Measurements from ENCODE around the gene THEMIS.

- TF ChIP-seq POLR2A (IDR thresholded peaks at IDR 0.05), result no peak
- TF ChIP-seq, protein P1, sequence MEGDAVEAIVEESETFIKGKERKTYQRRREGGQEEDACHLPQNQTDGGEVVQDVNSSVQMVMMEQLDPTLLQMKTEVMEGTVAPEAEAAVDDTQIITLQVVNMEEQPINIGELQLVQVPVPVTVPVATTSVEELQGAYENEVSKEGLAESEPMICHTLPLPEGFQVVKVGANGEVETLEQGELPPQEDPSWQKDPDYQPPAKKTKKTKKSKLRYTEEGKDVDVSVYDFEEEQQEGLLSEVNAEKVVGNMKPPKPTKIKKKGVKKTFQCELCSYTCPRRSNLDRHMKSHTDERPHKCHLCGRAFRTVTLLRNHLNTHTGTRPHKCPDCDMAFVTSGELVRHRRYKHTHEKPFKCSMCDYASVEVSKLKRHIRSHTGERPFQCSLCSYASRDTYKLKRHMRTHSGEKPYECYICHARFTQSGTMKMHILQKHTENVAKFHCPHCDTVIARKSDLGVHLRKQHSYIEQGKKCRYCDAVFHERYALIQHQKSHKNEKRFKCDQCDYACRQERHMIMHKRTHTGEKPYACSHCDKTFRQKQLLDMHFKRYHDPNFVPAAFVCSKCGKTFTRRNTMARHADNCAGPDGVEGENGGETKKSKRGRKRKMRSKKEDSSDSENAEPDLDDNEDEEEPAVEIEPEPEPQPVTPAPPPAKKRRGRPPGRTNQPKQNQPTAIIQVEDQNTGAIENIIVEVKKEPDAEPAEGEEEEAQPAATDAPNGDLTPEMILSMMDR (IDR thresholded peaks at IDR 0.05), result no peak
Observed at GRCh38 chr6:127791779-127792528, 108.9 kb downstream of the THEMIS start.
